HG03432 (cell line): ENCODE measurements around the gene TRAK2.

Experiments
- ATAC-seq: cut with Tn5 transposase; IDR thresholded peaks from one replicate; pipeline ENCODE4 v1.9.1; 2021; ENCODE audit warnings: mild to moderate bottlenecking, moderate library complexity; ENCODE audit not compliant: unreplicated experiment

TRAK2 gene

DNA sequence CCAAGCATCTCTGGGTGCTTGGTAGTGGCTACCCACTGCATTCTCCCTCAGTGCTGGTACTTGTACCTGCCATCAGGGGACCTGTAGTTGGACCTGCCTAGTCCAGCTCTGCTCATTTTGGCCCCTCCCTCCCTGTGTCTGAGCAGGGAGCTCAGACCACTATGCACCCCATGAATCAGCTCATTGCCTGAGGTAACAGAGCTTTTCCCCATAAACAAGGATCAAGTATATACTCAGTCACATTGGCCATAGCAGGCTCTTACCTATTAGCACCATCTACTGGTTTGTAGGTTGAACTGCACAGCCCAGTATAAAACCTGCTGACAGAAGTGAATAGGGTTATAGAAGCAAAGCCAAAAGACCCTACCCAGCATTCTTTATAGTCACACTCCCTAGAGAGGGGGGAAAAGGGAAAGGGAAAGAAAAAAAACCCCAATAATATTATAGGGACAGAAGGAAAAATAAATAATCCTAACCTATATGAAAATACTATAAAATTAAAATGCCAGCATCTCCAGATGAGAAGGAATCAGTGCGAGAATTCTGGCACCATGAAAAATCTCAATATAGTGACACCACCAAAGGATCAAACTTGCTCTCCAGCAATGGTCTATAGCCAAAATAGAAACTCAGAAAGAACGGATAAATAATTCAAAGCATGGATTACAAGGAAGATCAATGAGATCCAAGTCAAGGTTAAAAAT, 87.2 kb downstream of the TRAK2 start:
- peak; percentile 63 for ATAC-seq

DNA sequence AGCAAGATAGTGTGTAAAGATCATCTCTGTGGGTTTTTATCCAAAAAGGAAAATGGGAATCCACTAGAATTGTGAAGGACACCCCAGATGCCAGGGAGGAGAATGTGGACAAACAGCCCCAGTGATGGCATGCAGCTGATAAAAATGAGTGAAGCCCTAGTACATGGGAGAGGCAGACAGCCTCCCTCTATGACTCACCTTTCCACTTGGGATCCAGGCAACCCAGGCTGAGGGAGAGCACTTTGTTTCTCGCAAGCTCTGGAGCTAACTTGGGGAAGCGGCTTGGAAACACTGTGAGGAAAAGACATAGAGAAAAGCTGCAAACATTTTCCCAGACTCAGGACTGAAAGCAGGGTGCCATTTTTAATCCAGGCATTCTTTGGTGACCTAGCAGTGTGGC, 88.9 kb downstream of the TRAK2 start:
- ATAC-seq: no peak

DNA sequence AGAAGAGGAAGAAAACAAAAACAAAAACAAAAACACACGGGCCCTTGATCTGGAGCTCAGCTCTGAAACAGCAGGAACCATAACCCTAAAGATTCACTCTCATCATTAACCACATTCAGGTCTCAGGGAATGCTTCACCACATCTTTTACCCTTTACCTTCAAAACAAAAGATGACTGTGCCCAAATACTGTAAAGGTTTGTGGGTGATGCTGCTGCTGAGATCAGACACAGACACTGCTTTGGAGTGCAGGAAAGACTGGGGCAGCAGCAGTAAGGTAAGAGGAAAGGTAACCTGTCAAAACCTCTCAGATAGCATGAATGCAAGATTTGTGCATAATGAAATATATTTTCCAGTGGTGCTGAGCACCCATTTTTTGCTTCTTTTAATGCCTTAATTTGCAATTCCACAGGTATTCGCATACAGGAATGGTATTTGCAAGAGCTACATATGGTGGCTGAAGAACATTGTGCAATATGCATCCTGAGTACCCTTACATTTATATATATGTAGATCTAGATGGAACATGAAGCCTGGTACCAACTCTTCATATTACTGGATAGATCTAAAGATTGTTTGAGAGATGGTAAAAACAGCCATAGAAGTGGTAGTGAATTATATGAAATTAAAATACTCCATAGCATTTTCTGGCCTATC, 90.1 kb downstream of the TRAK2 start:
- no peak for ATAC-seq

DNA sequence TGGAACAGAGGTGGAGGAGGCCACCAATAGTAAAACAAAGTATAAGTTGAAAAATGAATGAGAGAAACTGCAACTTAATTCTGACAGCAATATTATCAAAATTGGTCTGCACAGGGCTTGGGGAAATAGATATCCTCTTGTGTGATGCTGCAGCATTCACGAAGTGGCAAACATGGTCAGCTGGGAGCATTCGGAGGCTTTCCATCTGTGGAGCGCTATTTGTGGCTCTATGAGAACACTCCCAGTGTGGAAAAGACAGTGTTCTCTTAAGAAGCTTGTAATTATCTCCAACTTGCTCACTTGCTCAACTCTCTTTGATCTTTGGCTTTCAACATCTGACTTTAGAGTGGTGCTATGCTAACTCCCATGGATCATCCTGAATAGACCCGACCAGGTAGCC, 91.0 kb downstream of the TRAK2 start:
- ATAC-seq: no peak

DNA sequence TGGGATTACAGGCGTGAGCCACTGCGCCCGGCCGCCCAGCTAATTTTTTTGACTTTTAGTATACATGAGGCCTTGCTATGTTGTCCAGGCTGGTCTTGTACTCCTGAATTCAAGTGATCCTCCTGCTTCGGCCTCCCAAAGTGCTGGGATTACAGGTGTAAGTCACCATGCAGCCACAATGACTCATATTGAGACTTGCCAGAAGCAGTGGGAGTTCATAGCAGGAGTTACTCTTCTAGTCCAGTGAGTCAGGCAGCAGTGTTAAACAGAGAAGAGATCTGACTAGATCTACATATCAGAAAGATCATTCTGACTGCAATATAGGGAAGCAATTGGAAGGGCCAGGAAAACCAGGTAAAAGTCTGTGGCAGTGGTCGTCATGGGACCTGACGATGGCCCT, 92.6 kb downstream of the TRAK2 start:
- peak; percentile 53 for ATAC-seq

DNA sequence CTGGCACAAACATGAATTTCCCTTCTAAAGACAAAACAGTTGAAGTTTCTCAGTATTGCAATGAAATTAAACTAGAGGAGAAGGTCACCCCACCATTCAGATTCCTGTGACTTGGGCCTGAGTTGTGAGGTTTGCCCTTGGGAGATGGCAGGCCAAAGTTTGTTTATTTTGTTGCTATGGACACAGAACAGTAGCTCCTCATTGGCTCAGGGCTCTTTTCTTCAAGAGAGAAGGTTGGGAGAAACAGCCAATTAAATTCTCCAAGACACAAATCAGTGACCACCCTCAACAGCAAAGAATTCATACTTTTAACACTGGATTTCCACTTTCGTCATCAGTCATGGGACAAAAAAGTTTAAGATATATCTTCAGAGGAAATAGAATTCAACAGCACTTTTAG, 94.0 kb downstream of the TRAK2 start, which contains the start of gene FLACC1:
FLACC1 (minus strand) TSS at position 125 of the 400 bp plus-strand sequence. CDS start 5,941 bp downstream, outside the sequence.
- ATAC-seq: no peak

DNA sequence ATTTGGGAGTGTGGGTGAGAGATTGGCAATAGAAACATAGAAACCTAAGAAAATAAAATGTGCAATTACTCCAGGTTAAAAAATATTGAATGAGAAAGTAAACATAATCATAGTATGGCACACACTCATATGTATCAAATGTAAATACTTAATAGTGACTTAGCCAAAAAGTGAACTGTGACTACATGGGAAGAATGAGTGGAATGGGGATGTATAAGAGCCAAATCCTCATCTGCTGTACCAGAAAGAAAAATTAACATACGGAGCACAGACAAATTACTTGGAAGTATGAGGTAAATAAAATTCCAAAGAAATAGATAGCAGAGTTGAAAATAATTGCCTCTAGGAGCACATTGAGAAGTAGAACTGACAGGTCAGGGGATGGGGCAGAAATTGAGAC, 98.1 kb downstream of the TRAK2 start:
- no peak for ATAC-seq

DNA sequence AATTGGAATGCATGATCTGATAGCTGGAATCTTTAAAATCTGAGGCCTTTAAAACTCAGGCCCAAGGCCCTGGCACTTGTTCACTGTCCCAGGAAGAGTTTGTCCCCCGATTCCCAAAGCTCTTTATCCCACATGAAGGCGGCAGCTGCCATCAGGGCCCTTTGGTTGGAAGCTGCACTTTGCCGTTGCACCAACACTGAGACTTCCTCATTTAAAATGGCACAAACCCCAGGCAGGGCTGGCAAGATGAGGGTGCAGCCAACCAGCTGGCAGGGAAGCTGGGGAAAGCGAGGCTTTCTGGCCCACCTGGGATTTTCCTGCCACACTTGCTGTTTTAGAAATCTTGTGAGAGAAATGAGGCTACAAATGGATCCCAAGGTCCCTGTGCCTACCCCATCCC, 100.4 kb downstream of the TRAK2 start:
- no peak for ATAC-seq

DNA sequence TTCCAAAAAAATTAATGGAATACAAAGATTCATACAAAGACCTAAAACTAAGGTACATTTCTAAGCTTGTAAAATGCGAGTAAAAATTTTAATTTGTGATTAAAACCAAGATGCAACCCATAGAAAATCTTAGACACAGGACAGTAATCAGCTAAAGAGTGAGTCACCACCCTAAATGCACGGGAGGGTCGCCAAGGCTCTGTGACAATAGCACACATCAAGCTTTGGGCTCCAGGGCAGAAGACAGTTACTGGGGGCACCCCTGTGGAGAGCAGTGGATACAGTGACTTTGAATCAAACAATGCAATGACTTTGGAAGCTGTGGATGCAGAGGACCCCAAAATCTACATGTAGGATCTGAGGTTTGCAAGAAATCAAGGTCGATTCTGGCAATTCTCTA, 101.7 kb downstream of the TRAK2 start:
- ATAC-seq: no peak

DNA sequence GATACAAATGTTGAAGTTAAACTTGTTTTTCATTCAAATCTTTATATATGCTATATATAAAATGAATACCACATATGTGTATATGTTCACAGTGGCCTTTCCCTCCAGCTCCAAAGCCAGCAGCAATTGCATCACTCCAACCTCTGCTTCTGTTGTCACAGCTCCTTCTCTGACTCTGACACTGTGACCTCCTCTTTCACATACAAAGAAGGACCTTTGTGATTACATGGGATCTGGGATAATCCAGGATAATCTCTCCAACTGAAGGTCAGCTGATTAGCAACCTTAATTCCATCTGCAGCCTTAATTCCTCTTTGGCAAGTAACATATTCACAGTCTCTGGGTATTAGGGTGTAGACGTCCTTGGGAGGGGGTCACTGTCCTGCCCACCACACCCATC, 102.5 kb downstream of the TRAK2 start:
- no peak for ATAC-seq

DNA sequence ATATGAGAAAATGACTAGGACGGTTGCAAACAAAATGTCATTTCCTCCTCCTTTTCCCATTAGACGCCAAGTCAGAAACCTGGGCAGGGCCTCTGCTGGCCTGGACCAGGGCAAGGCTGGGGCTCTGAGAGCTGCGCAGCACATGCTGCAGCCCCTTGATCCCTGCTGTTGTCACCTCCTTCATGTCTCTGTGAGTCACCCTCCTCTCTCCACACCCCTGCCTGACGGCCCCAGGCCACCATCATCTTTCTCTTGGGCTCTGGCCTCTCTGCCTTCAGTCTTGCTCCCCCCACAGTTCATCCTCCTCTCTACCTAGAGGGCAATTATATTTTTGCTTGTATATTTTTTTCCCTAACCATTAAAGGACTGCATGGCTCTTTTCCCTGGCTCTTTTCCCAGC, 104.1 kb downstream of the TRAK2 start:
- ATAC-seq: no peak

DNA sequence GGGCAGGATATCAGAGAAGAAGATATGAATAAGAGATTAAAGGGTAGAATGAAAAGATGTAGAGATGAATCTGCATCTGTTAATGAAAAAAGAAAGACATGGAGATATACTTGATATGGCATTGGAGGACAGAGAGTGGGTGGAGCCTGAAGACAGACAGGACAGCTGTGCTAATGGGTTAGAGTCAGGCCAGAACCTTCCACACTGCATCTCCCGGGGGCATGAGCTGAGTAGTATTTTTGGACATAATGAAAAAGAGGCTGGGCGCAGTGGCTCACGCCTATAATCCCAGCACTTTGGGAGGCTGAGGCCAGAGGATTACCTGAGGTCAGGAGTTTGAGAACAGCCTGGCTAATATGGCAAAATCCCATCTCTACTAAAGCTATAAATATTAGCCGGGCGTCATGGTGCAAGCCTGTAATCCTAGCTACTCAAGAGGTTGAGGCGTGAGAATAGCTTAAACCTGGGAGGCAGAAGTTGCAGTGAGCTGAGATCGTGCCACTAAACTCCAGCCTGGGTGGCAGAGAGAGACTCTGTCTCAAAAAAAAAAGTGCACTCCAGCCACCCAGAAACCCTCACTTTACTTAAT, 105.5 kb downstream of the TRAK2 start:
- ATAC-seq: no peak

DNA sequence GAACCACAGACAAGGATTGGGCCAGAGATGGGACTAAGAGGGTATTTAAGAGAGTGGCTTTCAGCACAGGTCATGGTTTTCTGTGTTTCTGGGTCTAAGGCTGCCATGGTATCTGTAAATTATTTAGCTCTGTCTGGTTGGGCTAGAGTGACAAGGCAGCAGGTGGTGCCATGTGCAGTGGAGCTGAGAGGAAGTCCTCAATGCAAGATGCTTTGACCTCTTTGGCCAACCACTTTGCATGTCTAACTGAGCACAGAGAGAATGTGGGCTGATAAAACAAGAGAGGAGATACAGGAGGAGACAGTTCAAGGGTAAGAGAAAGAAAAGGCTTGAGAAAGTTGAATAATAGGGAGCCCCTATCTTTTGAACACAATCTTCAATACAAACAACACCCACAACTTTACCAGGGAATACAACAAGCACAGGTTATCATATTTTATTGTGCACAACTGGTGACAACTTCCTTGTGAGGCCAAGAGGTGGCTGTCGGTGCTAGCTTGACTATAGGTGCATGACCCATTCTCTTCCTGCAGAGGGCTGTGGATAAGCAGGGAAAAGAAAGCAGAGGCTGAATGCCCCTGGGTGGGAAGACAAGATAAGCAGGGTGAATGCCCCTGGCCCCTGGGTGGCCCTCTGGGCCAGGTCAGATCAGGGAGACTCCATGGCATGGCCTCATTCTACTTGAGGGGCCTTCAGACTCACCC, 106.4 kb downstream of the TRAK2 start:
- ATAC-seq: peak; percentile 94

DNA sequence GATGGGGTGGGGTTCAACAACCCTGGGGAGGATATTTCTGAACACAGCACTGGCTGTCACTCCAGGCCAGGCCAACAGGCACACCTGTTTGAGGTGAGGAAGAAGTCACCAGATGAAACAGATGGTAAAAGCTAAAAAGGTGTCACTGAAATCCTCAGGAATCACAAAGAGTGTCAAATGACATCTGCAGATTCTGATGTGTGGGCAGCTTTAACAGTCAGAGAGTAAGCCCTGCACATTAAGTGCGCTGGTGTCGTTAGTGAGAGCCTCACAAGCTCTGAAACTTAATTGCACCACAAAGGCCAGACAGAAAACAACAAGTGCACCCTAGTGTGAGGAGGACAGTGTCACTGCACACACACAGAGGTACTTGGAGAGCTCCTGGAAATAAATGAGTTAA, 107.7 kb downstream of the TRAK2 start:
- ATAC-seq: no peak

DNA sequence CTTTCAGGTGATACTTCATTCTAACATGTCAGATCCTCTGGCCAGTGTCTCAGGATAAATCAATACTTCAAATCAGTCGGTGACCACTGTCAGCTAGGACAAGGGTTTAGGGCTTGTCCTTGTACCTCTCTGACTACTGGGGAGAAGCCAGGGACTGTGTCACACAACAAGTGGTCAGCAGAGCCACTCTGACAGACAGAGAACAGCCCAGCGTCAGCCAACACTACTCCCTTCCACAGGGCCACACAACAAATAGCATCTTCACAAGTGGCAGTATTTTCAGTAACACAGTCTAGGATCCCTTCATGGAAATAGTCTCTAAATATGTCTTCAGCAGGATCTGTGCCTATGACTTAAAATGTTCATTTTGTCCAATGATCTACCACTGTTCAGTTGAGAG, 108.3 kb downstream of the TRAK2 start:
- ATAC-seq: no peak

DNA sequence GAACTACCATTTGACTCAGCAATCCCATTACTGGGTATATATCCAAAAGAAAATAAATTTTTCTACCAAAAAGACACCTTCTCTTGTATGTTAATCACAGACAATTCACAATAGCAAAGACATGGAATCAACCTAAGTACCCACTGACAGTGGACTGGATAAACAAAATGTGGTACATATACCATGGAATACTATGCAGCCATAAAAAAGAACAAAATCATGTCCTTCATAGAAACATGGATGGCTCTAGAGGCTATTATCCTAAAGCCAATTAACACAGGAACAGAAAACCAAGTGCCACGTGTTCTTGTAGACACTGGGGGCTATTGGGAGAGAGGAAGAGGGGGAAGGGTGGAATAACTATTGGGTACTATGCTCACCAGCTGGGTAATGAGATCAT, 121.8 kb downstream of the TRAK2 start:
- no peak for ATAC-seq

DNA sequence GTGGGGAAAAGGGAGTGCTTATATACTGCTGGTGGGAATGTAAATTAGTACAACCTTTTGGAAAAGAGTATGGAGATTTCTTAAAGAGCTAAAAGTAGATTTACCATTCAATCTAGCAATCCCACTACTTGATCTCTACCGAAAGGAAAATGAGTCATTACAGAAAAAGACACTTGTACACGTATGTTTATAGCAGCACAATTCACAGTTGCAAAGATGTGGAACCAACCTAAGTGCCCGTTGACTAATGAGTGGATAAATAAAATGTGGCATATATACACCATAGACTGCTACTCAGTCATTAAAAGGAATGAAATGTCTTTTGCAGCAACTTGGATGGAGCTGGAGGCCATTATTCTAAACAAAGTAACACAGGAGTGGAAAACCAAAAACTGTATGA, 123.6 kb downstream of the TRAK2 start:
- ATAC-seq: no peak
